ENCODE measurements around the gene KMT5C.
A peak's percentile ranks its signal among the peaks of the same experiment; 100 is the strongest.

The KMT5C gene

DNA sequence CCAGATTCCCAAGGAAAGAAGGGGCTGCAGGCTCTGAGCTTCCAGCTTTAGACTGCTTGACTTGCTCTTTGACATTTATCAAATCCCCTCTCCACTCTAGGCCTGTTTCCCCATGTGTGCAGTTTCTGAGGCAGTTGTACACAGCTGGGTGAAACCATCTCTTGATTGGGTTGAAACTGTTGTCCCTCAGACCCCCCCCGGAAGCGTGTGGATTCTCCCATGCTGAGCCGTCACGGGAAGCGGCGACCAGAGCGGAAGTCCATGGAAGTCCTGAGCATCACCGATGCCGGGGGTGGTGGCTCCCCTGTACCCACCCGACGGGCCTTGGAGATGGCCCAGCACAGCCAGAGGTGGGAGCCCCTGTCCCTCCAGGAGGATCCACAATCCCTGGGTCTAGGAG, 36.2 kb upstream of the KMT5C start:
- H3K4me3 ChIP-seq (ENCODE audit: insufficient read length, low read depth), result no peak overlapping the region
- H3K36me3 ChIP-seq (ENCODE audit: insufficient read depth, insufficient read length, low read length), result peaks cover 58% of the 10 kb centered on the region
- no peak for DNase-seq (ENCODE audit: low read depth, low spot score)

DNA sequence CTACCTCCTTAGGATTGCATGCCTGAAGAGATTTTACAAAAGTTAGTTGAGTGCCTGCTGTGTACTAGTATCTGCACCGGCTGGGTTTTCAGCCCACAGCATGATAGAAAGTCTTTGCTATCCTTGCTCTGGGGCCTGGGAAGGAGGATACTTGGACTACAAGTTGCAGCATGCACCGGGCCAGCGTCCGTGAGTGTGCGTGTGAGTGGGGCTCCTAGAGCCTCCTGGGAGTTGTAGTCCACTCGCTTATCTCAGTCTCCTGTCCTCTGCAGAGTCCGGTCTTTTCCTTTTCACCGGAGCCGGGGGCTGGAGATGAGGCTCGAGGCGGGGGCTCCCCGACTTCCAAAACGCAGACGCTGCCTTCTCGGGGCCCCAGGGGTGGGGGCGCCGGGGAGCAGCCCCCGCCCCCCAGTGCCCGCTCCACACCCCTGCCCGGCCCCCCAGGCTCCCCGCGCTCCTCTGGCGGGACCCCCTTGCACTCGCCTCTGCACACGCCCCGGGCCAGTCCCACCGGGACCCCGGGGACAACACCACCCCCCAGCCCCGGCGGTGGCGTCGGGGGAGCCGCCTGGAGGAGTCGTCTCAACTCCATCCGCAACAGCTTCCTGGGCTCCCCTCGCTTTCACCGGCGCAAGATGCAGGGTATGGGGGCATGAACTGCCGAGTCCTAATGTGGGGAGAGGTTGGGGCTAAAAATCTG, 35.2 kb upstream of the KMT5C start:
- H3K36me3 ChIP-seq (ENCODE audit: insufficient read depth, insufficient read length, low read length), result peaks cover 62% of the 10 kb centered on the region
- H3K9ac ChIP-seq (ENCODE audit: insufficient read length, low read depth), result no peak overlapping the region
- TF ChIP-seq ZNF274 (IDR thresholded peaks at IDR 0.05; ENCODE audit: low read depth, low read length) (no peak), YY1 (IDR thresholded peaks at IDR 0.05; ENCODE audit: insufficient read depth, insufficient read length) (no peak), SUZ12 (IDR thresholded peaks at IDR 0.05; ENCODE audit: extremely low read depth, insufficient read depth, insufficient read length) (no peak)

More for the DNA sequence above, 36.2 kb upstream of the KMT5C start:
- TF ChIP-seq ZNF274 (IDR thresholded peaks at IDR 0.05; ENCODE audit: low read depth, low read length) (no peak), YY1 (IDR thresholded peaks at IDR 0.05; ENCODE audit: insufficient read depth, insufficient read length) (no peak), SUZ12 (IDR thresholded peaks at IDR 0.05; ENCODE audit: extremely low read depth, insufficient read depth, insufficient read length) (no peak)
- Histone ChIP-seq H3K4me1 (ENCODE audit: insufficient read depth, insufficient read length) (peaks cover 8% of the 10 kb centered on the region), H3K27me3 (ENCODE audit: insufficient read depth, insufficient read length) (no peaks in the 10 kb centered on the region), H3K9ac (ENCODE audit: insufficient read length, low read depth) (no peak overlapping the region), H3K9me3 (ENCODE audit: insufficient read depth, low read length) (no peaks in the 10 kb centered on the region)

DNA sequence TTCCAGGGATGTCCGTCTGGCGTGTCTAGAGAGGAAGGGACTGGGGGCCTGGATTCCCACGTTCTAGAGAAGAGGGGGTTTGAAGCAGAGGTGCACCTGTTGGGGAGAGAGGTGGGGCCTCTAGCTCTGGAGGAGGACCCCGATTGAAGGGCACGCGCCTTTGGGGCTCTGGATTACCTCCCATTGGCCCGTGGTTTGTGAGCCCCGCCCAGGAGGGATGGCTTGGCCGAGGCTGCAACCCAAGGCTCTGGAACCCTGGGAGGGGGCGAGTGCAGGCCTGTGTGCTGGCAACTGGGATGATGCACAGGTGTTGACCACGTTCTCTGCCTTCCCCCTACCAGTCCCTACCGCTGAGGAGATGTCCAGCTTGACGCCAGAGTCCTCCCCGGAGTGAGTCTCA, 34.7 kb upstream of the KMT5C start:
- Histone ChIP-seq H3K4me1 (ENCODE audit: insufficient read depth, insufficient read length) (peaks cover 8% of the 10 kb centered on the region), H3K4me3 (ENCODE audit: insufficient read length, low read depth) (no peak overlapping the region), H3K9me3 (ENCODE audit: insufficient read depth, low read length) (no peaks in the 10 kb centered on the region), H3K36me3 (ENCODE audit: insufficient read depth, insufficient read length, low read length) (peaks cover 63% of the 10 kb centered on the region), H3K9ac (ENCODE audit: insufficient read length, low read depth) (no peak overlapping the region), H3K27me3 (ENCODE audit: insufficient read depth, insufficient read length) (no peaks in the 10 kb centered on the region)
- TF ChIP-seq ZNF274 (IDR thresholded peaks at IDR 0.05; ENCODE audit: low read depth, low read length), result no peak
- TF ChIP-seq SUZ12 (IDR thresholded peaks at IDR 0.05; ENCODE audit: extremely low read depth, insufficient read depth, insufficient read length), result no peak
- no peak for TF ChIP-seq YY1 (IDR thresholded peaks at IDR 0.05; ENCODE audit: insufficient read depth, insufficient read length)
- DNase-seq (ENCODE audit: low read depth, low spot score), result no peak

More for the DNA sequence above, 35.2 kb upstream of the KMT5C start:
- Histone ChIP-seq H3K9me3 (ENCODE audit: insufficient read depth, low read length) (no peaks in the 10 kb centered on the region), H3K4me1 (ENCODE audit: insufficient read depth, insufficient read length) (peaks cover 8% of the 10 kb centered on the region), H3K4me3 (ENCODE audit: insufficient read length, low read depth) (no peak overlapping the region), H3K27me3 (ENCODE audit: insufficient read depth, insufficient read length) (no peaks in the 10 kb centered on the region)
- peak; percentile 36 for DNase-seq (ENCODE audit: low read depth, low spot score)

DNA sequence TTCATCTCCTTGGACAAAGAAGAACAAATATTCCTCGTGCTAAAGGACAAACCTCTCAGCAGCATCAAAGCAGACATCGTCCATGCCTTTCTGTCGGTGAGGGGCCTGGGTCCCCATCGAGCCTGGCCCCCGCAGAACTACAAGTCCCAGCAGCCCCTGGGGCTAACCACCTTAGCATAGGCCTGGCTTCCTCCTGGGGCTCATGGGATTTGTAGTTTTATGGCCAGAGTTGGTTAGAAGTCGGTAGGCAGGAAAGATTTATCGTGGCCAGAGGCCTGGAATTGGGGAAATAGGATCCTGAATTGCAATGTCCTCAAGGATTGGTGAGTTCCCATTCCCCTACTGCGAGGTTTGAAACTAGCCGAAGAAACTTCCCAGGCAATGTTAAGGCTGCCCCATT, 34.2 kb upstream of the KMT5C start:
- no peak overlapping the region for H3K9ac ChIP-seq (ENCODE audit: insufficient read length, low read depth)
- H3K36me3 ChIP-seq (ENCODE audit: insufficient read depth, insufficient read length, low read length), result peaks cover 67% of the 10 kb centered on the region
- H3K9me3 ChIP-seq (ENCODE audit: insufficient read depth, low read length), result no peaks in the 10 kb centered on the region
- DNase-seq (ENCODE audit: low read depth, low spot score), result no peak
- H3K4me3 ChIP-seq (ENCODE audit: insufficient read length, low read depth), result no peak overlapping the region
- peaks cover 8% of the 10 kb centered on the region for H3K4me1 ChIP-seq (ENCODE audit: insufficient read depth, insufficient read length)
- no peaks in the 10 kb centered on the region for H3K27me3 ChIP-seq (ENCODE audit: insufficient read depth, insufficient read length)
- TF ChIP-seq SUZ12 (IDR thresholded peaks at IDR 0.05; ENCODE audit: extremely low read depth, insufficient read depth, insufficient read length) (no peak), YY1 (IDR thresholded peaks at IDR 0.05; ENCODE audit: insufficient read depth, insufficient read length) (no peak), ZNF274 (IDR thresholded peaks at IDR 0.05; ENCODE audit: low read depth, low read length) (no peak)

DNA sequence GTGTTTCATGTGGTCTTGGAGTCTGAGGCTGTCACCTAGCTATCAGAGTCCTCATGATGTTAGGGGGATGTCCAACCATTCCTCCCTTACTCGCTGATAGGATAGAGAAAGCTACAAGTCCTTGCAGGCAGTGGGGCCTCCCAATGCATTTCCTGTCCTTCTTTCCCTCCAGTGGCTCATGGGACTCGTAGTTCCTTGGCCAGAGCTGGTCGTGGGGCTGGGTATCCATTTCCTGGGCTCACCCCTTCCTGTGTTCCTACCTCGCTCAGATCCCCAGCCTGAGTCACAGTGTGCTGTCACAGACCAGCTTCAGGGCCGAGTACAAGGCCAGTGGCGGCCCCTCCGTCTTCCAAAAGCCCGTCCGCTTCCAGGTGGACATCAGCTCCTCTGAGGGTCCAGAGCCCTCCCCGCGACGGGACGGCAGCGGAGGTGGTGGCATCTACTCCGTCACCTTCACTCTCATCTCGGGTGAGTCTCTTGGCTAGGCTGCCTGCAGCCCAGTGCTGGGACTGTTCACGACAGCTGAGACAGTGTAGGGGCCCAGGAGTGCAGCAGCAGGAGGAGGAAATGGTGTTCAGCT, 33.6 kb upstream of the KMT5C start:
- TF ChIP-seq SUZ12 (IDR thresholded peaks at IDR 0.05; ENCODE audit: extremely low read depth, insufficient read depth, insufficient read length), result no peak
- TF ChIP-seq ZNF274 (IDR thresholded peaks at IDR 0.05; ENCODE audit: low read depth, low read length), result no peak
- no peak for TF ChIP-seq YY1 (IDR thresholded peaks at IDR 0.05; ENCODE audit: insufficient read depth, insufficient read length)
- H3K9me3 ChIP-seq (ENCODE audit: insufficient read depth, low read length), result no peaks in the 10 kb centered on the region
- H3K9ac ChIP-seq (ENCODE audit: insufficient read length, low read depth), result no peak overlapping the region
- DNase-seq (ENCODE audit: low read depth, low spot score), result no peak
- H3K4me1 ChIP-seq (ENCODE audit: insufficient read depth, insufficient read length), result peaks cover 6% of the 10 kb centered on the region
- no peak overlapping the region for H3K4me3 ChIP-seq (ENCODE audit: insufficient read length, low read depth)
- no peaks in the 10 kb centered on the region for H3K27me3 ChIP-seq (ENCODE audit: insufficient read depth, insufficient read length)
- H3K36me3 ChIP-seq (ENCODE audit: insufficient read depth, insufficient read length, low read length), result peaks cover 67% of the 10 kb centered on the region

DNA sequence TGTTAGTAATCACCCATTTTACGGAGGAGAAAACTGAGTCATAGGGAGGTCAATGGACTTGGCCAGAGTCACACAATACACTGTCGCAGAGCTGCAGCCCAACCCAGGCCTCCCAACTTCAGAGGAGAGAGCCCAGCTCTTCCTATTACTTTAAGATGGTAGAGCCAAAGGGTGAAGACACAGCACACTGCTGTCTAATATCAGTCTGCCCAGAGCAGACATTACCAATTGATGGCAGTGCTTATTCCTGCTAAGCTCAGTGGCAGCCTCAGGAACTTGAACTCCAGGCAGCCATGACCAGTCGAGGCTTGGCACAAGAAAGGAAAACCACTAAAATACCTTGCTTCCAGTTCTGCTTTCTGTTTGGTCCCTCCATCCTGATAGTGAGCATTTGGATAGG, 33.0 kb upstream of the KMT5C start:
- H3K9me3 ChIP-seq (ENCODE audit: insufficient read depth, low read length), result no peaks in the 10 kb centered on the region
- no peak for DNase-seq (ENCODE audit: low read depth, low spot score)
- no peaks in the 10 kb centered on the region for H3K4me1 ChIP-seq (ENCODE audit: insufficient read depth, insufficient read length)

DNA sequence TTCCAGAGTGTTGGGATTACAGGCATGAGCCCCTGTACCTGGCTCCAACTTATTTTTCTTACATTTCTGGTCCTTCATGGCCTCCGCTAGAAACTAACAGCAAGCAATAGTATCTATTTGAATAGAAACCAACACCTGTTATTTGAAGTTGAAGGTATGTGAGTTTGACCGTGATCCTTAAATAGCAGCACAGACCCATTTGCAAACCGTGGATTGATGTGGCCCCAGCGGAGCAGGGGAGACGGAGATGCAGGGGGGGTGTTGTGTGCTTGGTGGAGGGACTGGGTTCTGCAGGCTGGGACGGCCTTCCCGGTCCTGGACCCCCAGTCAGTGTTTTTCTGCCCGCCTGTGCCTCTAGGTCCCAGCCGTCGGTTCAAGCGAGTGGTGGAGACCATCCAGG, 31.4 kb upstream of the KMT5C start:
- H3K27me3 ChIP-seq (ENCODE audit: insufficient read depth, insufficient read length), result no peaks in the 10 kb centered on the region
- no peak overlapping the region for H3K9ac ChIP-seq (ENCODE audit: insufficient read length, low read depth)
- DNase-seq (ENCODE audit: low read depth, low spot score), result no peak
- no peak for TF ChIP-seq ZNF274 (IDR thresholded peaks at IDR 0.05; ENCODE audit: low read depth, low read length)
- no peak for TF ChIP-seq YY1 (IDR thresholded peaks at IDR 0.05; ENCODE audit: insufficient read depth, insufficient read length)
- no peak for TF ChIP-seq SUZ12 (IDR thresholded peaks at IDR 0.05; ENCODE audit: extremely low read depth, insufficient read depth, insufficient read length)
- no peaks in the 10 kb centered on the region for H3K9me3 ChIP-seq (ENCODE audit: insufficient read depth, low read length)
- peaks cover 3% of the 10 kb centered on the region for H3K4me1 ChIP-seq (ENCODE audit: insufficient read depth, insufficient read length)
- H3K36me3 ChIP-seq (ENCODE audit: insufficient read depth, insufficient read length, low read length), result peaks cover 61% of the 10 kb centered on the region
- no peak overlapping the region for H3K4me3 ChIP-seq (ENCODE audit: insufficient read length, low read depth)

More for the DNA sequence above, 33.0 kb upstream of the KMT5C start:
- Histone ChIP-seq H3K36me3 (ENCODE audit: insufficient read depth, insufficient read length, low read length) (peaks cover 65% of the 10 kb centered on the region), H3K4me3 (ENCODE audit: insufficient read length, low read depth) (no peak overlapping the region), H3K9ac (ENCODE audit: insufficient read length, low read depth) (no peak overlapping the region), H3K27me3 (ENCODE audit: insufficient read depth, insufficient read length) (no peaks in the 10 kb centered on the region)
- TF ChIP-seq YY1 (IDR thresholded peaks at IDR 0.05; ENCODE audit: insufficient read depth, insufficient read length) (no peak), ZNF274 (IDR thresholded peaks at IDR 0.05; ENCODE audit: low read depth, low read length) (no peak), SUZ12 (IDR thresholded peaks at IDR 0.05; ENCODE audit: extremely low read depth, insufficient read depth, insufficient read length) (no peak)

All from NT2/D1 (cell line).